SK-N-SH treated with all-trans-retinoic acid at 6 μM for 48 hours (cell line): ENCODE measurements around the gene TUBGCP2.
A peak's percentile ranks its signal among the peaks of the same experiment; 100 is the strongest.

ENCODE experiments used
- ATAC-seq: fragments of 200-7000 bp; cut with Tn5 transposase; 3 replicates; pipeline ENCODE4 v1.9.1; 2020; ENCODE audit warnings: mild to moderate bottlenecking, moderate library complexity
- ARNTL ChIP-seq: fragments of 450-650 bp; formaldehyde crosslinking; IDR thresholded peaks from 2 replicates; pipeline ENCODE4 v1.5.0; 2020; ENCODE audit warnings: low read depth, mild to moderate bottlenecking, moderate library complexity, borderline replicate concordance
- BACH2 ChIP-seq: fragments of 250-450 bp; sonication (Bioruptor Pico); IDR thresholded peaks from 2 replicates; pipeline ENCODE4 v1.9.0; 2021; ENCODE audit warnings: mild to moderate bottlenecking, borderline replicate concordance
- CSDC2 ChIP-seq: fragments of 250-450 bp; sonication (Bioruptor Pico); IDR thresholded peaks from 2 replicates; pipeline ENCODE4 v1.5.0; 2020; ENCODE audit warnings: mild to moderate bottlenecking, moderate library complexity
- CSRNP3 ChIP-seq: fragments of 250-450 bp; sonication (Bioruptor Pico); IDR thresholded peaks from 2 replicates; pipeline ENCODE4 v1.5.1; 2021; ENCODE audit warnings: mild to moderate bottlenecking, moderate library complexity
- ESRRG ChIP-seq: fragments of 250-450 bp; sonication (Bioruptor Pico); IDR thresholded peaks from 2 replicates; pipeline ENCODE4 v1.6.1; 2021; ENCODE audit warnings: mild to moderate bottlenecking
- GLIS3 ChIP-seq: fragments of 250-450 bp; sonication (Bioruptor Pico); IDR thresholded peaks from 2 replicates; pipeline ENCODE4 v1.5.0; 2020; ENCODE audit warnings: mild to moderate bottlenecking, moderate library complexity
- ISL1 ChIP-seq: fragments of 250-450 bp; sonication (Bioruptor Pico); IDR thresholded peaks from 2 replicates; pipeline ENCODE4 v2.1.2; 2022; ENCODE audit warnings: mild to moderate bottlenecking, moderate library complexity
- OSR1 ChIP-seq: fragments of 250-450 bp; sonication (Bioruptor Pico); IDR thresholded peaks from 2 replicates; pipeline ENCODE4 v1.8.0; 2022; ENCODE audit warnings: moderate library complexity, mild to moderate bottlenecking, inconsistent platforms
- PPARA ChIP-seq: fragments of 250-450 bp; sonication (Bioruptor Pico); IDR thresholded peaks from 2 replicates; pipeline ENCODE4 v1.5.0; 2020; ENCODE audit warnings: mild to moderate bottlenecking, borderline replicate concordance
- RARB ChIP-seq: fragments of 250-450 bp; sonication (Bioruptor Pico); IDR thresholded peaks from 2 replicates; pipeline ENCODE4 v1.8.0; 2021; ENCODE audit warnings: mild to moderate bottlenecking, moderate library complexity
- SNAI2 ChIP-seq: fragments of 250-450 bp; sonication (Bioruptor Pico); IDR thresholded peaks from 2 replicates; pipeline ENCODE4 v1.5.0; 2020; ENCODE audit warnings: mild to moderate bottlenecking, moderate library complexity
- TCF4 ChIP-seq: fragments of 250-450 bp; sonication (Bioruptor Pico); IDR thresholded peaks from 2 replicates; pipeline ENCODE4 v1.8.0; 2021; ENCODE audit warnings: mild to moderate bottlenecking, moderate library complexity, borderline replicate concordance
- TOX ChIP-seq: fragments of 250-450 bp; sonication (Bioruptor Pico); IDR thresholded peaks from 2 replicates; pipeline ENCODE4 v1.8.0; 2021; ENCODE audit warnings: mild to moderate bottlenecking, moderate library complexity, borderline replicate concordance
- TSHZ2 ChIP-seq: fragments of 250-450 bp; sonication (Bioruptor Pico); IDR thresholded peaks from 2 replicates; pipeline ENCODE4 v1.5.0; 2020; ENCODE audit warnings: mild to moderate bottlenecking, moderate library complexity
- ZC3H10 ChIP-seq: fragments of 250-450 bp; sonication (Bioruptor Pico); IDR thresholded peaks from 2 replicates; pipeline ENCODE4 v1.5.1; 2021; ENCODE audit warnings: mild to moderate bottlenecking, moderate library complexity
- ZFP3 ChIP-seq: fragments of 250-450 bp; sonication (Bioruptor Pico); IDR thresholded peaks from 2 replicates; pipeline ENCODE4 v1.5.0; 2020; ENCODE audit warnings: mild to moderate bottlenecking, moderate library complexity
- ZFP30 ChIP-seq: fragments of 450-650 bp; formaldehyde crosslinking; IDR thresholded peaks from 2 replicates; pipeline ENCODE4 v1.5.0; 2022; ENCODE audit warnings: mild to moderate bottlenecking, moderate library complexity
- ZNF565 ChIP-seq: fragments of 450-650 bp; formaldehyde crosslinking; conservative IDR thresholded peaks from 2 replicates; pipeline ENCODE4 v1.5.0; 2020; ENCODE audit warnings: low read depth, mild to moderate bottlenecking, moderate library complexity
- ZNF70 ChIP-seq: fragments of 450-650 bp; formaldehyde crosslinking; IDR thresholded peaks from 2 replicates; pipeline ENCODE4 v1.5.0; 2020; ENCODE audit warnings: mild to moderate bottlenecking, moderate library complexity
- ZNF8 ChIP-seq: fragments of 450-650 bp; formaldehyde crosslinking; IDR thresholded peaks from 2 replicates; pipeline ENCODE4 v1.5.0; 2020; ENCODE audit warnings: mild to moderate bottlenecking, moderate library complexity
- TF ChIP-seq, protein P1 (sequence below): fragments of 250-450 bp; sonication (Bioruptor Pico); IDR thresholded peaks from 2 replicates; pipeline ENCODE4 v1.8.0; 2020; ENCODE audit warnings: mild to moderate bottlenecking, moderate library complexity, borderline replicate concordance
- TF ChIP-seq, protein P2 (sequence below): fragments of 250-450 bp; sonication (Bioruptor Pico); IDR thresholded peaks from 2 replicates; pipeline ENCODE4 v1.8.0; 2021; ENCODE audit warnings: low read depth, mild to moderate bottlenecking, moderate library complexity, borderline replicate concordance

TUBGCP2 gene

GRCh38 chr10:133338080-133339071 lies 29.7 kb upstream of the TUBGCP2 start (continued):
- no peak for TF ChIP-seq ZNF8 (CRISPR knock-in tag)
- no peak for TF ChIP-seq GLIS3 (CRISPR knock-in tag)
- TF ChIP-seq, protein P1, sequence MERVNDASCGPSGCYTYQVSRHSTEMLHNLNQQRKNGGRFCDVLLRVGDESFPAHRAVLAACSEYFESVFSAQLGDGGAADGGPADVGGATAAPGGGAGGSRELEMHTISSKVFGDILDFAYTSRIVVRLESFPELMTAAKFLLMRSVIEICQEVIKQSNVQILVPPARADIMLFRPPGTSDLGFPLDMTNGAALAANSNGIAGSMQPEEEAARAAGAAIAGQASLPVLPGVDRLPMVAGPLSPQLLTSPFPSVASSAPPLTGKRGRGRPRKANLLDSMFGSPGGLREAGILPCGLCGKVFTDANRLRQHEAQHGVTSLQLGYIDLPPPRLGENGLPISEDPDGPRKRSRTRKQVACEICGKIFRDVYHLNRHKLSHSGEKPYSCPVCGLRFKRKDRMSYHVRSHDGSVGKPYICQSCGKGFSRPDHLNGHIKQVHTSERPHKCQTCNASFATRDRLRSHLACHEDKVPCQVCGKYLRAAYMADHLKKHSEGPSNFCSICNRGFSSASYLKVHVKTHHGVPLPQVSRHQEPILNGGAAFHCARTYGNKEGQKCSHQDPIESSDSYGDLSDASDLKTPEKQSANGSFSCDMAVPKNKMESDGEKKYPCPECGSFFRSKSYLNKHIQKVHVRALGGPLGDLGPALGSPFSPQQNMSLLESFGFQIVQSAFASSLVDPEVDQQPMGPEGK (CRISPR knock-in tag) = no peak
- no peak for TF ChIP-seq ZFP3

DNA sequence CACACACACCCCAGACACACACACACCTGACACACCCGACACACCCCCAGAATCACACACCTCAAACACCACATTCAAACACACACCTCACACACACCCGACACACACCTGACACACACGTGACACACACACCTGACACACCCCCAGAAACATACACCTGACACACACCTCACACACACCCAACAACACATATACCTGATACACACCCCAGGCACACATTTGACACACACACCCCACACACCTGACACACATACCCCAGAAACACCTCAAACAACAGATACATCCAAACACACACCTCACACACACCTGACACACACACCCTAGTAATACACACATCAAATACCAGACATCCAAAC lies 28.7 kb upstream of the TUBGCP2 start:
- TF ChIP-seq RARB (CRISPR knock-in tag) (no peak), CSDC2 (CRISPR knock-in tag) (no peak), ESRRG (no peak), ZNF565 (no peak), BACH2 (CRISPR knock-in tag) (no peak), ISL1 (CRISPR knock-in tag) (no peak), OSR1 (no peak), ZFP30 (CRISPR knock-in tag) (no peak)
- TF ChIP-seq, protein P1 (CRISPR knock-in tag) = no peak
- ATAC-seq = no peak

DNA sequence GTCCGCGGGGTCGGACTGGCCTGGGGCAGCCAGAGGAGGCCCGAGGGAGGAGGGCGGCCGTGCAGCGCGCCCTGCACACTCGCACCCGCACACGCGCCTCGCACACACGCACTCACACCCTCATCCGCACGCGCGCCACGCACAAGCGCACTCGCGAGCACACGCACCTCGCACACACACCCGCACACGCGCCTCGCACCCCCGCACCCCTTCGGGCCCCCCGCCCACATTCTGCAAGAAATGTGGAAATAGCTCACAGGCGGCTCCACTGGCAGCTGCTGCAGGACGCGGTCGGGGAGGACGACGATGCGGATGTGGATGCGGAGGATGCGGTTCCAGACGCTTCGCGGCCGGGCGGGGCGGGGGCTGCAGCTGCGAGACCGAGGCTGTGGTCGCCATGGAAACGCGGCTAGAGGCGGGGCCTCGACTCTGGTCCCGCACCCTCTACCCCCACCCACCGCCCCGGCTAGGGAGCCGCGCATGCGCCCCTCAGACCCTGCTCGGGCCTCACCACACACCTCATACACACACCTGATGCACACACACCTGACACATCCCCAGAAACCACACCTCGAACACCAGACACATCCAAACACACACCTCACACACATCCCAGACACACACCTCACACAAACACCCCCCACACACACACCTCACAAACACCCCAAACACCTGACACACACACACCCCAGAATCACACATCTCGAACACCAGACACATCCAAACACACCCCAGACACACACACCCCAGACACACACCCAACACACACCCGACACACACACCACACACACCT lies 28.1 kb upstream of the TUBGCP2 start, which contains the start of gene CALY:
Gene CALY (minus strand): TSS at position 320 of the 793 bp plus-strand sequence. CDS start 7,907 bp downstream, outside the sequence.
- no peak for TF ChIP-seq ZNF8 (CRISPR knock-in tag)
- no peak for TF ChIP-seq ZFP30 (CRISPR knock-in tag)
- no peak for TF ChIP-seq ISL1 (CRISPR knock-in tag)
- TF ChIP-seq TCF4 = no peak
- TF ChIP-seq ZFP3 = no peak
- no peak for TF ChIP-seq ZC3H10 (CRISPR knock-in tag)
- TF ChIP-seq, protein P2, sequence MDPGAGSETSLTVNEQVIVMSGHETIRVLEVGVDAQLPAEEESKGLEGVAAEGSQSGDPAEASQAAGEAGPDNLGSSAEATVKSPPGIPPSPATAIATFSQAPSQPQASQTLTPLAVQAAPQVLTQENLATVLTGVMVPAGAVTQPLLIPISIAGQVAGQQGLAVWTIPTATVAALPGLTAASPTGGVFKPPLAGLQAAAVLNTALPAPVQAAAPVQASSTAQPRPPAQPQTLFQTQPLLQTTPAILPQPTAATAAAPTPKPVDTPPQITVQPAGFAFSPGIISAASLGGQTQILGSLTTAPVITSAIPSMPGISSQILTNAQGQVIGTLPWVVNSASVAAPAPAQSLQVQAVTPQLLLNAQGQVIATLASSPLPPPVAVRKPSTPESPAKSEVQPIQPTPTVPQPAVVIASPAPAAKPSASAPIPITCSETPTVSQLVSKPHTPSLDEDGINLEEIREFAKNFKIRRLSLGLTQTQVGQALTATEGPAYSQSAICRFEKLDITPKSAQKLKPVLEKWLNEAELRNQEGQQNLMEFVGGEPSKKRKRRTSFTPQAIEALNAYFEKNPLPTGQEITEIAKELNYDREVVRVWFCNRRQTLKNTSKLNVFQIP (CRISPR knock-in tag) = no peak
- no peak for TF ChIP-seq CSRNP3 (CRISPR knock-in tag)
- TF ChIP-seq TSHZ2 (CRISPR knock-in tag) = no peak
- TF ChIP-seq SNAI2 (CRISPR knock-in tag) = no peak
- no peak for TF ChIP-seq ZNF70 (CRISPR knock-in tag)
- no peak for TF ChIP-seq PPARA (CRISPR knock-in tag)
- no peak for TF ChIP-seq BACH2 (CRISPR knock-in tag)
- TF ChIP-seq TOX (CRISPR knock-in tag) = no peak
- TF ChIP-seq ARNTL (CRISPR knock-in tag) = no peak
- TF ChIP-seq RARB (CRISPR knock-in tag) = no peak
- TF ChIP-seq ZNF565 = no peak
- TF ChIP-seq, all 23 proteins: peak for 0
- 0 out of 3 replicates have a peak, but pooled peaks have one; percentile 11 for ATAC-seq
